GM19372 (cell line): ENCODE results near the gene PSMB7.
"Not testable (repeated sequence)": the region's sequence is repeated elsewhere in the genome, so short reads cannot be mapped to it uniquely, and the experiment has no call there.

Experiments
- ATAC-seq: cut with Tn5 transposase; IDR thresholded peaks from one replicate; pipeline ENCODE4 v1.9.1; 2021; ENCODE audit warnings: mild to moderate bottlenecking, low read depth, moderate library complexity; ENCODE audit not compliant: unreplicated experiment

PSMB7 gene

DNA sequence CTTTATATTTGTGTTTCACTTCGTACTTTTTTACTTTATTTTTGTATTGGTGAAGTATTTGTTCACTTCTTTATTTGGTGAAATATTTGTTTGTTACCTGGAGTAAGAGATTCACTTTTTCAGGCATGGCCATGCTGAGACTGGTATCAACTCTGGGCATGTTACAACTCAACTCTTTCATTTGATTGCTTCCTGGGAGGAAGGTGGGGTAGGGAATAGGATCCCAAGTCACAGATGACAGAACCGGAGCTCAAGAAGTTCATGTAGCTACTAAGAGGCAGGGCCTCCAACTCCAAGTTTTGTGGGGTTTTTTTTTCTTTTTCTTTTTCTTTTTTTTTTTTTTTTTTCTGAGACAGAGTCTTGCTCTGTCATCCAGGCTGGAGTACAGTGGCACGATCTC, 28.9 kb upstream of the PSMB7 start:
- ATAC-seq = no peak

DNA sequence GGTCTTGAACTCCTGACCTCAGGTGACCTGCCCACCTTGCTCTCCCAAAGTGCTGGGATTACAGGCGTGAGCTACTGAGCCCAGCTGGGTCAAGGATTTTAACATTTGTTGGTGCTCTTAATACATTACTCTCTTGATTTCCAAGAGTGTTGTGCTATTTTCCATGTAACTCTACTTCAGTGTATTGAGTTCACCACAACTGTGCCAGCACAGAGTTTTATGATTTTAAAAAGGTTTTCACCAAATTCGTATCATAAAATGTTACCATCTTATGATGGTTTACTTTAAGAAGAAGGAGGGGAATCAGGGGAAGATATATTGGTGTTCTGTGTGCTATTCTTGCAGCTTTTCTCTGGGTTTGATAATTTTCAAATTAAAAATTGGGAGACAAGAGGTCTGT, 28.4 kb upstream of the PSMB7 start:
- ATAC-seq = no peak

DNA sequence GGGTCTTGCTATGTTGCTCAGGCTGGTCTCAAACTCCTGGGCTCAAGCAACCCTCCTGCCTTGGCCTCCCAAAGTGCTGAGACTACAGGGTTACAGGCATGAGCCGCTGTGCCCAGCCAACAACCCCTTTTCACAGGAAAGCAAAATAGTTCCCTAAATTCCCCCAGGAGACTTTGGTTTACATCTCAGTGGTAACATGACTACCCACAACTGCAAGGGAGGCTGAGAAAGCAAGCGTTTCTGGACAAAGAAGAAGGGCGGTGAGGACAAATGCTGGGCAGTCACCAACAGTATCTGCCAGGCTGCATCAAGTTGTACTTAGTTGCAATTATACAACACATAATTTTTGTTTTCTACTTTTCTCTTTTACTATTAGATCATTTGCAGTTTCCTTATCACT, 27.6 kb upstream of the PSMB7 start:
- no peak for ATAC-seq

DNA sequence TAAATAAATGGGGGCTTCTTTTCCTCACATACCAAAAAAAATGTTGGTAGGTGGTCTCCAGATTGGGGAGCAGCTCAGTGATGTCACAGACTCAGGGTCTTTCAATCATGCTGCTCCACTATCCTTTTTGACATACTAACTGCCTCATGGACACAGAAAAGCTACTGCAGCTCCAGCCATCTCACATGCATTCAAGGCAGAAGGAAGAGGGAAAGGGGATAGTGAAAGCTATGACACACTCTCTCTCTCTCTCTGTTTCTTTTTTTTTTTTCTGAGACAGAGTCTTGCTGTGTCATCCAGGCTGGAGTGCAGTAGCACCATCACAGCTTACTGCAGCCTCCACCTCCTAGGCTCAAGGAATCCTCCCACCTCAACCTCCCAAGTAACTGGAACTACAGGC, 27.1 kb upstream of the PSMB7 start:
- ATAC-seq = no peak

DNA sequence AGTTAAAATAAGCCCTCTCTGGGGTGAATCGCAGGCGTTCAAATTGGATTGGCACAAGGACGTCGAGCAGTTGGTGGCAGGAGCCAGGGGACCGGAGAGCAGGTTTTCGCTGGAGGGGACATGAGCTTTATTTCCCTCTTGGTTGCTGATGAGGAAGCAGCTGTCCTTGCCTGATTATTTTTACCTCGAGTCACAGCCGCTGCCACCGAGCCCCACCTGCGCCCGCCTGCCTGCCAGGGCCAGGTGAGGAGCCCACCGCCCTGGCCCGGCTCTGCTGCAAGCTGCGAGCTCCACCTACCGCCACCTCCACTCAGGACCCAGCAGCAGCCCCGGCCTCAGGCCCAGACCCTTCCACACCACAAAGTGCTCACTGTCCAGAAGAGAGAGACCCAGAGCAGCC, 26.0 kb upstream of the PSMB7 start:
- ATAC-seq = no peak

DNA sequence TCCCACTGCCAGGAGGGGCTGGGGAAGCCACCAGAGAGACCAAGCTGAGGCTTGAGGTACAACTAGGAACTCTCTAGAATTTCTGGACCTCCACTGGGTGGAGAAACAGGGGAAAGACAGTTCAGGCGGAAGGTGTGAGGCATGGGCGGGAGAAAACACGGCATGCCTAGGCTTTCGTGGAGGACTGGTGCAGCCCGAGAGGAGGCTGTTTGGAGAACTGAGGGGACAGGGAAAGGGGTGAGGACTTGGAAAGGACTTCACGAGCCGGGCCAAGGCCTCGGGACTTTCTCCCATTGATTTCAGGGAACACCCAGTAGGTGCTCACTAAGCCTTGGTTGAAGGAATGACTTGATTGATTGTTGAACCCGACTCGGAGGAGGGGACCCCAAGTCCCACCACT, 25.5 kb upstream of the PSMB7 start:
- ATAC-seq = no peak

DNA sequence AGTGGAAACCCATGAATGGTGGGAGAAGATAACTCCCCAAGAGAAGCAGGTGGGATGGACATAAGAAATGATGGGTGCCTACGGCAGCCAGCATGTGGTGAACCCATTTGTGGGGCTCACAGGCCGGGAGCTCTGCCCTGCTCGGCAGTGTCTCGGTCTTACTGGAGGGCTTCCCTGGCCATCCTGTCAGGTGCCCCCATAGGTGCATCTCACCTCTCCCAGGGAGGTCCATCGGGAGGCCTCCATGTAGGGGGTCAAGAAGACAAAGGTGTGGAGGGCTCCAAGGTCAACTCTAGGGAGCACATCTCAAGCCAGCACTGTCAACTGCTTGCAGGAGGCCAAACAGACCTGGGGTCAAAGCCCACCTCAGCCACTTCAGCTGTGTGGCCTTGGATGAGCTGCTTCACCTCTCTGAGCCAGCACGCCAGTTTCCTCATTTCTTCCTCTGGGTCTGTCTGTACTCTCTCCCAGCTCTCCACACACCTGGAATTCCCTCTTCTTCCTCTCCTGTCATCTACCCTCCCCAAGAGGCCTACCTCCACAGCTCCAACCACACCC, 24.5 kb upstream of the PSMB7 start:
- ATAC-seq = no peak

DNA sequence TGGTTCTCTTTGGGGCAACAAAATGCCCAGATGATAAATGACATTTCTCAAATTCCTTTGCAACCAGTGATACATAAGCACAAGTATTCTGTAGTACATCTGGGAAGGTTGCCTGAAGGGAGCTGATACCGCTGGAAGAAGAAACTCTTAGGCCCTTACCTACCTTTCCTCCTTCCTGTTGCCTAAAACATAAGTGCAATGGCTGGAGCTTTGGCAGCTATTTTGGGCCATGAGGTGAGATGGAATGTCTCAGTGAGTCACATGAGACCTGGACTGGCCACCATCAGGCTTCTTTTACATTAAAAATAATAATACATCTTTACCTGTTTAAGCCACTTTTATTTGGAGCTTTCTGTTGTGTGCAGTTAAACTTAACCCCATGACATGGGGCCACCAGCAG, 23.8 kb upstream of the PSMB7 start:
- no peak for ATAC-seq

DNA sequence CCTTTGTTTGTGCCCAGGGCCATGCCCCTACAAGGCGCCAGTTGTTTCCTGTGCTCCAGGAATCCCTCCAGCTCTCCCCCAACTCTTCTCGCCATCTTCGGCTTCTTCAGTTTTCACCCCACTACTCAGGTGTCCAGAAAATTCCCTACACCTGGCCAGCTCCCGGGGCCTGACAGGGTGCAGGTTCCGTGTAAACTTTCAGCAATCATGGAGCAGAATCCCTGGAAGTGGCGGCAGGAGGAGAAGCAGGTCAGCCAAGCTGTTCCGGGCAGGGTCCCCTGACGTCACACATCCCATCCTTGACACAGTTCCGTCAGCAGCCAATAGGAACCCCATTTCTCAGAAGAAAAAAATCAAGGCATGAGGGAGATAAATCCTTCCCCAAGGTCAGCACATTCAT, 22.8 kb upstream of the PSMB7 start:
- no peak for ATAC-seq

DNA sequence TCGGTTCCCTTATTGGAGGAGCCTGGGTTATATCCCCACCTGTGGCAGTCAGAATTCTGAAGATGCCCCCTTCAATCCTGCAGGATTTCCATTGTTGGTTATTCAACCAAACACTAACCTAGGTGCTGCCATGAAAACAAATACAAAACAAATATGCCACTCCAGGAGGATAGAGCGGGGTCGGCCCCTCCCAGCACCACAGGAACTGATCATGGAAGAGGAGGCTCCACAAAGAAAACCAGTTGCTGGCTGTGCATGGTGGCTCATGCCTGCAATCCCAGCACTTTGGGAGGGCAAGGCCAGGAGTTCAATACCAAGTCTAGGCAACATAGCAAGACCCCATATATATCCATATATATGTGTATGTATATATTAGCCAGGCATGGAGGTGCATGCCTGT, 21.8 kb upstream of the PSMB7 start:
- no peak for ATAC-seq

DNA sequence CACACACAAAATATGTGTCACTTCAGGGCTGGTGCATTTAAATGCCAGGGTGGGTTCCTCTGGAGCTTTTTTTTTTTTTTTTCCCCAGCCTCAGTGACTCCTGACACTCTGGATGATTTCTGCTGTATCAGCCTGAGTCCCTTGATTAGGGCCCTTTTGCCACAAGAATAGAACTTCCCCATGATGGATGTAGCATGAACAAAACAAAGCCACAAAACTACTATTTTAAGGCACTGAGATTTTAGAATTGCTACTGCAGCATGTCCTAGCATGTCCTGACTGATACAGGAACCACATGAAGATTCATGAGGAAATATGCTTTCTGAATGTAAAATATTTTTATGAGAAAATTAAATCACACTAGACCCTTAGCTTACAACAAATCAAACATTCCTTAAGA, 21.1 kb upstream of the PSMB7 start:
- ATAC-seq = no peak

DNA sequence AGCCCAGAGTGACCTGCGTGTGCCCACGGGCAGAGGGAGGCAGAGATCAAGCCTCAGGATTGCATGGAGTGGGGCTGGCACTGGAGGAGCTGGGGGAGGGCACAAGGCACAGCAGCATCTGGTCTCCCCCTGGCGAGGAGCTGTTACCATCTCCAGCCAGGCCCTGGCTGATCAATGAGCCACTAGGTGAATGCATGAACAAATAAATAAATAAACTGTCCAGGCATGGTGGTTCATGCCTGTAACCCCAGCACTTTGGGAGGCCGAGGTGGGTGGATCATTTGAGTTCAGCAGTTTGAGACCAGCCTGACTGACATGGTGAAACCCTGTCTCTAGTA, 14.3 kb upstream of the PSMB7 start:
- no peak for ATAC-seq

DNA sequence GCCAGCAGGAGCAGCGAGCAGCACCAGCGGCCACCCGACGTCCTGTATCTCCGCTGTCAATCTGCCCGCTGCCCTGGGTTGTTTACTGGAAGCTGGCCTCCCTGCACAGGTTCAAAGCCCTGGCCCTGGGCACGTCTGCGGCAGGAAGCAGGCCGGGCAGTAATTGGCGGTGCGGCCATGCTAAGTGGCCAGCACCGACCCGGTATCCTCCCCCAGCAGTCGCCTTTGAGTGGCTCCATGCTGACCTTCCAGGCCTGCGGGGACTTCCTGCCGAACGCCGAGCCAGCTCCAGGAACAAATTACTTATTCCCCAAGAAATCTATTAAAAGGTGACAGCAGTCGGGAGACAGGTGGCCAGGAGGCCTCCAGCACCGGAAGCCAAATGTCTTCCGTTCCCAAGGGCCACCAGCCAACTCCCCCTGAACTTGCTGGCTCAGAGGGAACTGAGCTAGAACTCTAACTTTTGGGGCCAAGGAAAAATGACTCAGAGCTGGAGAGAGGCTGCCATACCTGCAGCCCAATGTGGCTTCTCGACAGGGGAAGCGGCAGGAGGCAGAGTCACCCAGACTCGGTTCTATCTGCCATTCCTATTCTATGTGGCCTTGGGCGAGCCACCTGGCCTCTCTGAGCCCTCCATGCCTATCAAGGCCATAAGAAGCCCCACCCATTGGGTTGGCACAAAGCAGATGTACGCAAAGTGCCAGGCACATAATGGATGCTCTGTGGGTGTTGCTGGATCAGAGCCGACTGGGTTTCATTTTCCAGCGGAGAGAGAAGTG, 13.7 kb upstream of the PSMB7 start:
- ATAC-seq = no peak

DNA sequence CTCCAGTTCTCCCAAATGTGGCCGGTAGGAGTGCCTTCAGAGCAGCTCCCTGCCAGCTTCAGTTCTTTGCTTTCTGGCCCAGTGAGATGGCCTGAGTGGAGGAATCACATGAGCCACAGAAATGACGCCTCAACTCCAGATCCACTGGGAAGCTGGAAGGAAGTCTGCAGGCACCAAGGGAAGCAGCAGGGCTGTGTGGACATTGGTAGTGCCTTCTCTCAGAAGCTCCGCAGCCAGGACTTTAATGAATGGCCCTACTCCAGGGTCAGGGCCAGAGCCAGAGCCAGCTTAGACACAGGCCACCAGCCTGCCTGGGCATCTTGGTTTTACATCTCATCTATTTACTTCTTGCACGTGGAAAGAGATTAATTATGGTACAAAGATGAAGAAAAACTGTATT, 12.0 kb upstream of the PSMB7 start:
- ATAC-seq = no peak

DNA sequence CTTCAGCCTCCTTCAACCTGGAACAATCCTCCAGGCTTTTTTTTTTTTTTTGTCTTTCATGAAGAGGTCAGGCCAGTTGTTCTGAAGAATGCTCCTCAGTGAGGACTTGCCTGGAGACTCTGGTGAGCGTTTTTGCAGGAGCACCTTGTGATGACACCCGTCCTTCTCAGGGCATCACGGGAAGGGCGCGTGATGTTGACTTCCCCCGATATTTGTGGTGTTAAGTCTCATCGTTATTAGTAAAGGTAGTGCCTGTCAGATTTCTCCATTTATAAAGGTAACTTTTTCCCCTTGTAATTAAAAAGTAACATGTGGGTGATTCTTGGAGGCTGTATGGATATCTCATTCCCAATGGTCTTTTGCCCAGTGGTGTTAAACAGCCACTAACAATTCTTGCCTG, 11.1 kb upstream of the PSMB7 start:
- ATAC-seq = no peak

DNA sequence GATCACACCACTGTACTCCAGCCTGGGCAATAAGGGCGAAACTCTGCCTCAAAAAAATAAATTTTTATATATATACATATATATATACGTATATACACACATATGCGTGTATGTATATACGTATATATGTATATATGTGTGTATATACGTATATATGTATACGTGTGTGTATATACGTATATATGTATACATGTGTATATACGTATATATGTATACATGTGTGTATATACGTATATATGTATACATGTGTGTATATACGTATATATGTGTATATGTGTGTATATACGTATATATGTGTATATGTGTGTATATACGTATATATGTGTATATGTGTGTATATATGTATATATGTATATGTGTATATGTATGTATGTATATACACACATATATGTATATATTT, 10.5 kb upstream of the PSMB7 start:
- ATAC-seq = not testable (repeated sequence)

DNA sequence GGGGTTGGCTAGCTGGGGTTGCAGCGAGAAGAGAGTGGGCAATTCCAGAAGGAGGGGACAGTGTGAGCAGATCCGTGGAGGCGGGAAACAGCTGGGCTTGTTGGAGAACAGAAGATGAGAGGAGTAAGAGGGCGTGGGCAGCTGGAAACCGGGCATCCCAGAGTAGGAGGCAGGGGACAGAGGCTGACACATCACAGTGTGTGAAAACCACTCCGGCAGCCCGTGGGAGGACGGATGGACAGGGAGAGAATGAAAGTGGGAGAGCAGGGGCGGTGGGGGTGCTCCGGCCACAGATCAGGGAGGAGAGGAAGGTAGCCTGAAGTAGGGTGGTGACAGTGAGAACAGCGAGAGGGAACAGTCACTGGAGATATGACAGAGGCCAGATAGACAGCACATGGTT, 8.3 kb upstream of the PSMB7 start:
- no peak for ATAC-seq

DNA sequence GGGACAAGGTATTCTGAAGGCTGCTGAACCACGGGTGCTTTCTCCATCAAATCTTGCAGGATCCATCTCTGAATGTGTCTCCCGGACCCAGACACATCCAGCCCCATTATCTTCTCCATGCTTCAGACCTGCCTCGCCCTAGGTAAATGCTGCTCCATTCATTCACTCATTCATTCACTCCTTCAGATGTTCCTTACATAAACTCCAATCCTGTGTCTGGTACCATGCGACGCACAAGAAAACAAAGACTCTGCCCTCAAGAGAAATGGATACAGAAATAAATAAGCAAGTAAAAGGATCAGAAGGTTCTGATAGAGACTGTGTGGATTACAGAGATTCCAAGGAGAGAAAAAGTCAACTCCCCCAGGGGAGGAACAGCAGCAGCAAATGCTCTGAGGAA, 7.9 kb upstream of the PSMB7 start:
- ATAC-seq = no peak

DNA sequence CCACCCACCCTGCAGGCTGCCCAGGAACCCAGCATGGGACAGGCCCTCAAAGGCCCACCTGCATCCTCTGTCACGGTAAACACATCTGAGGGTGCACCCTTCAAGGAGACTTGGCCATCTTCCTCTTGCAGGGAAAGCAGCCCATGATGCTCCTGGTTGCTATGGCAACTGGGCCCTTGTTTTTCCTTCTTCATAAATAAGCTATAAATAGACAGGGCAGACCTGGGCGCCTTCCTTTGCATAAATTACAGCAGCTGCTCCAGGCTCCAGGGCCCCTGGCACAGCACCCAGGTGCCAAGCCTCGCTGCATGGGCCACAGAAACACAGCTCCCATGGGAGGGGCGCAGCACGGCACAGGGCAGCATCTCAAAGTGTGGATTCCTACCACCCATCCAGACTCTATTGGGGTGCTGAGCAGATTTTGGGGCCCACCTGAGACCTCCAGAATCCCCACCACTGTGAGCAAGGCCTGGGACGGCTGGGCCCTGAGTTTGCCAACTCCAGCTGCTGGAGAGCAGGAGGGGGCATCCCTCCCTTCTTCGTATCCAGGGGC, 5.8 kb upstream of the PSMB7 start:
- no peak for ATAC-seq

DNA sequence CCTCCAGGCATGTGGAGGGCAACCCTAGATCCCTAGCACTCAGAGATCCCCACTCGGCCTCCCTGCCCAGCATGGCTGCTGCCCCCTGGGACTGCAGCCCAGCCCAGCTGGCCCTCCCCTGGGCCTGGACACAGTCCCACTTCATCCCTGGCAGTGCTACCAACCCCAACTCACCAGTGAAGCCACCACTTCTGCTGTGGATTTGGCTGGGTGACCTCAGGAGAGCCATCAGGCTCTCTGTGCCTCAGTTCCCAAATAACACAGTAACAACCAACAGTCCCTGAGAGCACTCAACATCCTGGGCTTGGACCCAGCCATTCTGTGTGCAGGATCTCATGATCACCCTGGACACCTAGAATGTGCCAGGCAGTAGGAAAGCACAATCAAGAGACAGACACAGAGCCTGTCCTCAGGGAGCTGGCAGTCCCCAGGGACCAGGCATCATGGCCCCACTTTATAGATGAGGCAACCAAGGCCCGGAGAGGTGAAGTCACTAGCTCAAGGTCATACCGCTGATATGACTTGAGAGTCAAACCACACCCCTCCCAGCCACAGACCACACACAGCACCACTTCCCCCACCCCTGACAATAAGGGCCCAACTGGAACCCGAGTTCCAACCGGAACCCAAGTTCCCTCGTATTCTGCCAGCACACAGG, 4.7 kb upstream of the PSMB7 start:
- no peak for ATAC-seq

DNA sequence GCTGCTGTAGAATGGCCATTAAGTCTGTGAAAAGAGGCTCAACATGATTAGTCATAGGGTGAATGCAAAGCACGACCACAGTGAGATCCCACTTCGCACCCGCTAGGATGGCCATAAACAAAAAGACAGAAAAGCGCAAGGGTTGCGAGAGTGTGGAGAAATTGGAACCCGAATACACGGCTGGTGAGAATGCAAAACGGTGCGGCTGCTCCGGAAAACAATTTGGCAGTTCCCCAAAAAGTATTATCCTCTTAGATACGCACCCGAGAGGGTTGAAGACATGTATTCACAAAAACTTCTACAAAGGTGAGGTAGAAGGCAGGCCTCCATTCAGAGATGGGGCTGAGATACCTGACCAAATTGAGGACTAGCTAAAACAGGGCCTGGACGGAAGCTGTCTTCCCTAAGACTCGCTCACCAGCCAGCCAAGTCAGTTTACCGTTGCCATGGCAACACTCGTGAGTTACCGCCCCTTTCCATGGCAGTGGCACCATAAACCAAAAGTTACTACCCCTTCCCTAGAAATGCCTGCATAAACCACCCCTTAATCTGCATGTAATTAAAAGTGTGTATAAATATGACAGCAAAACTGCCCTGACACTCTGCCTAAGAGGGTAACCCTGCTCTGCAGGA, 726 bp upstream of the PSMB7 start:
- no peak for ATAC-seq

DNA sequence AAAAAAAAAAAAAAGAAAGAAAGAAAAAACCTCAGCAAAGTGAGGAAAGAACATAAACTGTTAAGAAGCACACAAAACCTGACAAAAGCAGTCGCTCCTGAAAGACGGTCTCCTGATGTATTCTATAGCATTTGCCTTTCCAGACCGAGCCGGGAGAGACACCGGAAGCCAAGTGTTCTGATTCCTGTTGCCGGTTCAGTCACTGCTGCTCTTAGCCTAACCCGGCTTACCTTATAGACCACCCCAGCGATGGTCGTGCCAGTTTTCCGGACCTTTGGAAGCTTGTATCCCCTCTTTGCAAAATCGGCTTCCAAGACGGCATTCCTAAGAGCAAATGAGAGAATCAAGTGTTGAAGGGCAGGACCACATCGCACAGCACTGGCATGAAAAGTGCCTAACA, 630 bp downstream of the PSMB7 start:
- no peak for ATAC-seq
